Measurements from ENCODE around the gene DNAH17.

Gene DNAH17

GRCh38 chr17:78588258-78589030 lies 11.2 kb upstream of the DNAH17 start:
- Histone ChIP-seq H3K4me3 (ENCODE audit: low read depth, low read length) (no peak overlapping the region), H3K9me3 (ENCODE audit: control insufficient read depth, insufficient read depth, low read length) (no peaks in the 10 kb centered on the region), H3K9ac (ENCODE audit: low read depth, low read length) (no peak overlapping the region), H3K27ac (ENCODE audit: low read depth, low read length) (no peak overlapping the region), H3K27me3 (ENCODE audit: control insufficient read depth, insufficient read depth, low read length) (no peaks in the 10 kb centered on the region), H3K4me1 (ENCODE audit: control insufficient read depth, insufficient read depth, low read length) (no peaks in the 10 kb centered on the region), H3K36me3 (ENCODE audit: control insufficient read depth, insufficient read depth, low read length) (no peaks in the 10 kb centered on the region)

- Histone ChIP-seq H3K27me3 (ENCODE audit: control insufficient read depth, insufficient read depth, low read length) (no peaks in the 10 kb centered on the region), H3K4me3 (ENCODE audit: low read depth, low read length) (no peak overlapping the region), H3K4me1 (ENCODE audit: control insufficient read depth, insufficient read depth, low read length) (no peaks in the 10 kb centered on the region), H3K9me3 (ENCODE audit: control insufficient read depth, insufficient read depth, low read length) (no peaks in the 10 kb centered on the region), H3K36me3 (ENCODE audit: control insufficient read depth, insufficient read depth, low read length) (no peaks in the 10 kb centered on the region), H3K9ac (ENCODE audit: low read depth, low read length) (no peak overlapping the region), H3K27ac (ENCODE audit: low read depth, low read length) (no peak overlapping the region)
Measured at GRCh38 chr17:78585006-78585630, 7.9 kb upstream of the DNAH17 start.

GRCh38 chr17:78583091-78583490 lies 5.9 kb upstream of the DNAH17 start:
- Histone ChIP-seq H3K36me3 (ENCODE audit: control insufficient read depth, insufficient read depth, low read length) (no peaks in the 10 kb centered on the region), H3K4me1 (ENCODE audit: control insufficient read depth, insufficient read depth, low read length) (no peaks in the 10 kb centered on the region), H3K9me3 (ENCODE audit: control insufficient read depth, insufficient read depth, low read length) (no peaks in the 10 kb centered on the region), H3K27me3 (ENCODE audit: control insufficient read depth, insufficient read depth, low read length) (no peaks in the 10 kb centered on the region), H3K4me3 (ENCODE audit: low read depth, low read length) (no peak overlapping the region), H3K27ac (ENCODE audit: low read depth, low read length) (no peak overlapping the region), H3K9ac (ENCODE audit: low read depth, low read length) (no peak overlapping the region)

- Histone ChIP-seq H3K27ac (ENCODE audit: low read depth, low read length) (no peak overlapping the region), H3K27me3 (ENCODE audit: control insufficient read depth, insufficient read depth, low read length) (no peaks in the 10 kb centered on the region), H3K36me3 (ENCODE audit: control insufficient read depth, insufficient read depth, low read length) (no peaks in the 10 kb centered on the region), H3K9ac (ENCODE audit: low read depth, low read length) (no peak overlapping the region), H3K4me1 (ENCODE audit: control insufficient read depth, insufficient read depth, low read length) (no peaks in the 10 kb centered on the region), H3K9me3 (ENCODE audit: control insufficient read depth, insufficient read depth, low read length) (no peaks in the 10 kb centered on the region), H3K4me3 (ENCODE audit: low read depth, low read length) (no peak overlapping the region)
Measured at GRCh38 chr17:78581304-78581703, 4.1 kb upstream of the DNAH17 start.

- H3K9me3 ChIP-seq (ENCODE audit: control insufficient read depth, insufficient read depth, low read length), result no peaks in the 10 kb centered on the region
Measured at GRCh38 chr17:78580277-78580804, 3.1 kb upstream of the DNAH17 start.

GRCh38 chr17:78576389-78577112 lies 645 bp downstream of the DNAH17 start:
- no peak overlapping the region for H3K27ac ChIP-seq (ENCODE audit: low read depth, low read length)
- no peaks in the 10 kb centered on the region for H3K27me3 ChIP-seq (ENCODE audit: control insufficient read depth, insufficient read depth, low read length)
- H3K36me3 ChIP-seq (ENCODE audit: control insufficient read depth, insufficient read depth, low read length), result no peaks in the 10 kb centered on the region
- no peak overlapping the region for H3K4me3 ChIP-seq (ENCODE audit: low read depth, low read length)
- H3K9ac ChIP-seq (ENCODE audit: low read depth, low read length), result no peak overlapping the region
- no peaks in the 10 kb centered on the region for H3K9me3 ChIP-seq (ENCODE audit: control insufficient read depth, insufficient read depth, low read length)
- 0 out of 2 replicates have a peak, but pooled peaks cover 2% of the 10 kb centered on the region for H3K4me1 ChIP-seq (ENCODE audit: control insufficient read depth, insufficient read depth, low read length)

More at GRCh38 chr17:78580277-78580804, 3.1 kb upstream of the DNAH17 start:
- Histone ChIP-seq H3K27me3 (ENCODE audit: control insufficient read depth, insufficient read depth, low read length) (no peaks in the 10 kb centered on the region), H3K4me3 (ENCODE audit: low read depth, low read length) (no peak overlapping the region), H3K36me3 (ENCODE audit: control insufficient read depth, insufficient read depth, low read length) (no peaks in the 10 kb centered on the region), H3K4me1 (ENCODE audit: control insufficient read depth, insufficient read depth, low read length) (0 out of 2 replicates have a peak, but pooled peaks cover 2% of the 10 kb centered on the region), H3K27ac (ENCODE audit: low read depth, low read length) (no peak overlapping the region), H3K9ac (ENCODE audit: low read depth, low read length) (no peak overlapping the region)

- Histone ChIP-seq H3K4me1 (ENCODE audit: control insufficient read depth, insufficient read depth, low read length) (0 out of 2 replicates have a peak, but pooled peaks cover 2% of the 10 kb centered on the region), H3K27me3 (ENCODE audit: control insufficient read depth, insufficient read depth, low read length) (no peaks in the 10 kb centered on the region), H3K9ac (ENCODE audit: low read depth, low read length) (no peak overlapping the region), H3K9me3 (ENCODE audit: control insufficient read depth, insufficient read depth, low read length) (no peaks in the 10 kb centered on the region), H3K27ac (ENCODE audit: low read depth, low read length) (no peak overlapping the region), H3K4me3 (ENCODE audit: low read depth, low read length) (no peak overlapping the region), H3K36me3 (ENCODE audit: control insufficient read depth, insufficient read depth, low read length) (no peaks in the 10 kb centered on the region)
Measured at GRCh38 chr17:78575899-78576298, 1.3 kb downstream of the DNAH17 start.

GRCh38 chr17:78575340-78575739 lies 1.9 kb downstream of the DNAH17 start:
- Histone ChIP-seq H3K9ac (ENCODE audit: low read depth, low read length) (no peak overlapping the region; the same call in 1 of the 2 replicates), H3K27ac (ENCODE audit: low read depth, low read length) (no peak overlapping the region), H3K4me1 (ENCODE audit: control insufficient read depth, insufficient read depth, low read length) (0 out of 2 replicates have a peak, but pooled peaks cover 2% of the 10 kb centered on the region), H3K4me3 (ENCODE audit: low read depth, low read length) (no peak overlapping the region), H3K36me3 (ENCODE audit: control insufficient read depth, insufficient read depth, low read length) (no peaks in the 10 kb centered on the region), H3K27me3 (ENCODE audit: control insufficient read depth, insufficient read depth, low read length) (no peaks in the 10 kb centered on the region), H3K9me3 (ENCODE audit: control insufficient read depth, insufficient read depth, low read length) (no peaks in the 10 kb centered on the region)

GRCh38 chr17:78573955-78574354 lies 3.2 kb downstream of the DNAH17 start:
- H3K4me1 ChIP-seq (ENCODE audit: control insufficient read depth, insufficient read depth, low read length), result 0 out of 2 replicates have a peak, but pooled peaks cover 2% of the 10 kb centered on the region
- no peak overlapping the region for H3K27ac ChIP-seq (ENCODE audit: low read depth, low read length)
- no peak overlapping the region for H3K9ac ChIP-seq (ENCODE audit: low read depth, low read length)
- no peaks in the 10 kb centered on the region for H3K9me3 ChIP-seq (ENCODE audit: control insufficient read depth, insufficient read depth, low read length)
- no peaks in the 10 kb centered on the region for H3K36me3 ChIP-seq (ENCODE audit: control insufficient read depth, insufficient read depth, low read length)
- no peak overlapping the region for H3K4me3 ChIP-seq (ENCODE audit: low read depth, low read length)
- H3K27me3 ChIP-seq (ENCODE audit: control insufficient read depth, insufficient read depth, low read length), result no peaks in the 10 kb centered on the region

GRCh38 chr17:78572239-78573205 lies 4.7 kb downstream of the DNAH17 start:
- H3K4me3 ChIP-seq (ENCODE audit: low read depth, low read length), result no peak overlapping the region
- no peak overlapping the region for H3K27ac ChIP-seq (ENCODE audit: low read depth, low read length)
- H3K27me3 ChIP-seq (ENCODE audit: control insufficient read depth, insufficient read depth, low read length), result no peaks in the 10 kb centered on the region
- no peak overlapping the region for H3K9ac ChIP-seq (ENCODE audit: low read depth, low read length)
- 0 out of 2 replicates have a peak, but pooled peaks cover 2% of the 10 kb centered on the region for H3K4me1 ChIP-seq (ENCODE audit: control insufficient read depth, insufficient read depth, low read length)
- H3K9me3 ChIP-seq (ENCODE audit: control insufficient read depth, insufficient read depth, low read length), result no peaks in the 10 kb centered on the region
- H3K36me3 ChIP-seq (ENCODE audit: control insufficient read depth, insufficient read depth, low read length), result no peaks in the 10 kb centered on the region
